AG09309 (cell line): ENCODE data around the gene TMPRSS13.

Experiments used
- DNase-seq: peaks from one replicate; pipeline ENCODE4 v3.0.0-alpha.2; 2010; ENCODE audit warnings: low read depth
- H3K4me3 ChIP-seq: 2 replicates; pipeline ENCODE4 v1.5.1; 2011; ENCODE audit warnings: mild to moderate bottlenecking, low read depth, low read length, moderate library complexity; ENCODE audit not compliant: control insufficient read depth
- TF ChIP-seq, protein P1 (sequence below): IDR thresholded peaks from 2 replicates; pipeline ENCODE4 v1.5.1; 2011; ENCODE audit warnings: mild to moderate bottlenecking, low read depth, low read length, inconsistent platforms; ENCODE audit not compliant: insufficient read depth, control insufficient read depth; ENCODE audit errors: missing control alignments

TMPRSS13 gene

DNA sequence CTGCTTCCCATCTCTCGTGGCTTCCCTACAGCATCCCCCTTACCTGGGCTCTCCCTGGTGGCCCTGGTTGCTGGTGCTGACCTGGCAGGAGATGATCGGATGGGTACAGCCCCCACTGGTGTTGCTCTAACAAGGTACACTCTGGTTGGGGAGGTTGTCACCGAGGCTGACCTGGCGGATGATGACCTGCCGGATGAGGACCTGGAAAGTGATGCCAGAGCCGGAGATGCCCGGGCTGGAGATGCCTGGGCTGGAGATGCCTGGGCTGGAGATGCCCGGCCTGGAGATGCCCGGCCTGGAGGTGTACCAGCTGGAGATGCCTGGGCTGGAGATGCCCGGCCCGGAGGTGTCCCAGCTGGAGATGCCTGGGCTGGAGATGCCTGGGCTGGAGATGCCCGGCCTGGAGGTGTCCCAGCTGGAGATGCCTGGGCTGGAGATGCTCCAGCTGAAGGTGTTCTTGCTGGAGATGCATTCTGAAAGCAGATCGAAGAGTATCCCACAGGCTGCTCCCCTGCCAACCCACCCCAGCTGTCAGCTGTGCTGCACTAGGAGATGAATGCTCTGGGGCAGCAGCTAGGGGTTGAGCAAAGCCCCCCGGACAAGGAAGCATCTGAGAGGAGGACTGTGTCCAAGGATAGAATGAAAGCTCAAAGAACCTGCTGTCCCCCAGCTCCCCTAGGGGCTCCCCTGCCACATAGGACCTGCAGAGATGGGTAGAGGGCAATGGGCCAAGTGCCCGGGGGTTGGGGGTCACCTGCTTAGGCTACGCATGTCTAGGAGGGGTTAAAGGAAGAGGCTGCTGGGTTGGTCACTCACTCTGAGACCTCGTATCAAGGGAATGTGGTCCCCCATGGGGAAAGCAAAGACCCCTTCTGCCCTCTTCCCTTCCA, 10.6 kb downstream of the TMPRSS13 start:
- DNase-seq = no peak
- H3K4me3 ChIP-seq = no peak overlapping the region
- TF ChIP-seq, protein P1, sequence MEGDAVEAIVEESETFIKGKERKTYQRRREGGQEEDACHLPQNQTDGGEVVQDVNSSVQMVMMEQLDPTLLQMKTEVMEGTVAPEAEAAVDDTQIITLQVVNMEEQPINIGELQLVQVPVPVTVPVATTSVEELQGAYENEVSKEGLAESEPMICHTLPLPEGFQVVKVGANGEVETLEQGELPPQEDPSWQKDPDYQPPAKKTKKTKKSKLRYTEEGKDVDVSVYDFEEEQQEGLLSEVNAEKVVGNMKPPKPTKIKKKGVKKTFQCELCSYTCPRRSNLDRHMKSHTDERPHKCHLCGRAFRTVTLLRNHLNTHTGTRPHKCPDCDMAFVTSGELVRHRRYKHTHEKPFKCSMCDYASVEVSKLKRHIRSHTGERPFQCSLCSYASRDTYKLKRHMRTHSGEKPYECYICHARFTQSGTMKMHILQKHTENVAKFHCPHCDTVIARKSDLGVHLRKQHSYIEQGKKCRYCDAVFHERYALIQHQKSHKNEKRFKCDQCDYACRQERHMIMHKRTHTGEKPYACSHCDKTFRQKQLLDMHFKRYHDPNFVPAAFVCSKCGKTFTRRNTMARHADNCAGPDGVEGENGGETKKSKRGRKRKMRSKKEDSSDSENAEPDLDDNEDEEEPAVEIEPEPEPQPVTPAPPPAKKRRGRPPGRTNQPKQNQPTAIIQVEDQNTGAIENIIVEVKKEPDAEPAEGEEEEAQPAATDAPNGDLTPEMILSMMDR = no peak

DNA sequence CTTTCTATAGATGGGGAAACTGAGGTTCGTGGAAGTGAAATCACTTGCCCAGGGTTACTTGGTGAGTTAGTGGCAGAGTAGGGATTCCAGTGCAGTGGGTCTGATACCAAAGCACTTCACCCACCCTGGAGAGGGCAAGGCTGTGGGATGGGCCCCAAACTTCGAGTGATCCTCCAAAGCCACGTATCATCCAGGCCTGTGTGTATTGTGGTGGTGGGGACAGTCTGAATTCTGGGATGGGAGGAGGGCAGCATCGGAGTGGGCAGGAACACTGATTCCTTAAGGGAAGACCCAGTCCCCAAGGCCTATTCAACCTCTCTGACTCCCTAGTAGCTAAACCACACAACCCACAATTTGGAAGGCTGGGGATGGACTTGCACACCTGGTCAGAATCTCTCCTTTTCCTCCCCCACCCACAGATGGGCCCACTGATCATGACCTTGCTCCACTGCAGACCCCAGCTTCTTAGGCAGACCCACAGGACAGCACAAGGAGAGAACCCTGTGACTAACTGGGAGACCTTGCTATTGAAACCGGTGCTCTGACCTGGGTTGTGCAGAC, 11.5 kb downstream of the TMPRSS13 start:
- no peak overlapping the region for H3K4me3 ChIP-seq
- TF ChIP-seq, protein P1 = no peak
- DNase-seq = no peak

DNA sequence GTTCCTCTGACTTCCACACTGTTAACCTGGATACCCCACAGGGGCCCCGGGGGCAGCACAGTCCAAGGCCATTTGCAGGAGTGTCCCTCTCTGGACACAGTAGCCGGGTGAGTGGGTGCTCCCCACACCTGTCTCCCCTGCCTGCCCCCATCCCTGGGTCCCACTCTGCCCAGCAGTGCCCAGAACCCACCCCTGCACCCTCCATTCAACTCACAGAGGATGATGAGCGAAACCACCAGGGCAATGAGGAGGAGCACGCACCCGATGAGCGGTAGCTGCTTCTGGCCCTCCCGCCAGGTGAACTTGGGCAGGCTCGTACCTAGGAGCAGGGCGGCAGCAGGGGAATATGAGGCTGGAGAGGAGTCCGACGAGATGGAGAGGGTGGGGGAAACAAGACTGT, 12.2 kb downstream of the TMPRSS13 start:
- no peak for DNase-seq
- TF ChIP-seq, protein P1 = no peak
- no peak overlapping the region for H3K4me3 ChIP-seq

DNA sequence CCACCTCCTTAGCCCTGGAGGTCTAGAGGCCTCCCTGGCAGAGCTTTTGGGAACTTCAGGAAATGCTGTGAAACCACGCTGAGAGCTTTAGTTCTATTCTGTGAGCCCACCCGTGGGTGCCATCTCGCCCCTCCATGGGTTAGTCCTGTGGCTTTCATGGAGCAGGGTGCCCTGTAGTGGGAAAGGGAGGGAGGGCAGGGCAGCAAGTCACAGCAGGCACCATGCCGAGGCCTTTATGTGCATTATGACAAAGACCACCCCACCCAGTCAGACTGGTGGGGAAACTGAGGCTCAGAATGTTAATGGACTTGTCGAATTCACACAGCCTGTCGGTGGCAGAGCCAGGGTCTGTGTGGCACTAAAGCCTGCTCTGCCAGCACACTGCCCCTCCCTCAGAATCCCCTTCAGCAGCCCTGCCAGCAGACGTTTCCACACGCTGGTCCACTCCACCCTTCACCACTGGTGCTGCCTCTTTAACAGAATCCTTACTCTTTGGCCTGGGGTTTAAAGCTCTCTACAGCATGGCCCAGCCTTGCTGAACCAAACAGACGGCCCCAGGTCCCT, 13.4 kb downstream of the TMPRSS13 start:
- no peak for DNase-seq
- H3K4me3 ChIP-seq = no peak overlapping the region
- TF ChIP-seq, protein P1 = no peak

DNA sequence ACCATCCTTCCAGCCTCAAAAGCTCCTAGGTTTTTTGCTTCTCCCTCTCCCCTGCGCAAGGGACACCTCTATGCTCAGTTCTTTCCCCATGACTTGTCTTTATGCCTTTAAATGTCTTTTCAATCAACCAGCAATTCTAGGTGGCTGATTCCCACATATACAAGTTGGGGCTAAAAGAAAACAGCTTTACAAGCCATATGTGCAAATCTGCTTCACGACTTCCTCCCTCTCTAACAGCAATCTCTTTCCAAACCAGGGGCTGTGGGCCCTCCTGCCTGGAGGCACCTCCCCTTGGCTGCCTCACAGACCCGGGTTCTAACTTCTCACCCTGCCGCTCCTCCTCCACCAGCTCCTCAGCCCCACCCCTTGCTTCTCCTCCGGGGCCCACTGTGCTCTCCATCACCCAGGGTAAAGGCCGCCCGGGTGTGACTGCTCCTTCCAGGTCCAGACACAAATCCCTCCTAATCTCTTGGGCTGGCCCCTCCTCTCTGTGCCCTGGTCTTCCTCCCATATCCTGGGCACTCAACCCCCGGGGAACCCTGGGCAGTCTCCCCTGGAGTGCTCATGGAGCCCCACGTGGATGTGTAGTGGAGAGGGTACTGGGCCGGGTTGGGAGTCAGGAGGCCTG, 14.1 kb downstream of the TMPRSS13 start:
- TF ChIP-seq, protein P1 = no peak
- DNase-seq = no peak
- H3K4me3 ChIP-seq = no peak overlapping the region

DNA sequence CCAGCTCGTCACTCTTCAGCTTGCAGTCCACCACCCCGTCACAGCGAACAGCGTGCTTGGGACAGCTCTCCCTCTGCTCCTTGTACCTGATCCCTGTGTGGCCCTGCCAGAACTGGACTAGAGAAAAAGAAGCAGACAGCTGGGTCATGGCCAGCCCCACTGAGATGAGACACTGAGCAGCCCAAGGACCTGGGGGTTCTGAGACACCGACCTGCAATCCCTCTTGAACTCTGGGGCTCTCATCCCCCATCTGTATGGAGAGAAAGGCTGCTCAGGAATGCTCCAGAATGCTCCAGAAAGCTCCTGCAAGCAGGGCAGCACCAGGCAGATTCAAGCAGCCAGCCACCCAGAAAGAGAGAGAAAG, 14.8 kb downstream of the TMPRSS13 start:
- no peak overlapping the region for H3K4me3 ChIP-seq
- DNase-seq = no peak
- TF ChIP-seq, protein P1 = no peak
